H1 (cell line): ENCODE data around the gene HACD3. TPM values are rescaled to one million over a fixed set of nuclear protein-coding genes. Genes with fewer than 3 reads are reported as not detected.

ENCODE experiments used
- CTCF ChIA-PET: fragments of 300-600 bp; sonication (Branson Sonifier 250); formaldehyde crosslinking; loops from one replicate; lab custom pipeline; 2021; ENCODE audit not compliant: partially characterized antibody; lab: Charles Lee
- POLR2A ChIA-PET: fragments of 300-600 bp; sonication (Branson Sonifier 250); formaldehyde crosslinking; loops from one replicate; lab custom pipeline; 2021; ENCODE audit warnings: inconsistent platforms; ENCODE audit not compliant: partially characterized antibody; lab: Charles Lee
- DNase-seq, 2 experiments: peaks; one replicate each; pipeline versions ENCODE4 v3.0.0 to v3.0.0-alpha.2; 2010 to 2022; ENCODE audit warnings: low spot score in 2 of 2, low read depth in 1 of 2, mixed read lengths in 1 of 2
- FAIRE-seq: peaks from 2 replicates; lab custom pipeline; 2011; peaks lifted over from hg19 to GRCh38; lab: Jason Lieb, UNC
- H2AFZ ChIP-seq: 2 replicates; pipeline ENCODE4 v1.8.1; 2012; ENCODE audit warnings: low read length, inconsistent platforms
- H2AK5ac ChIP-seq: 2 replicates; pipeline ENCODE4 v1.6.1; 2013; ENCODE audit warnings: low read depth, low read length
- H2BK120ac ChIP-seq: replicated peaks from 2 replicates; pipeline ENCODE3; 2013; ENCODE audit warnings: low read depth, low read length, inconsistent platforms
- H2BK12ac ChIP-seq: 2 replicates; pipeline ENCODE4 v1.6.1; 2013; ENCODE audit warnings: low read depth, low read length
- H2BK15ac ChIP-seq: 2 replicates; pipeline ENCODE4 v1.6.1; 2013; ENCODE audit warnings: low read length
- H2BK20ac ChIP-seq: 2 replicates; pipeline ENCODE4 v1.6.1; 2013; ENCODE audit warnings: low read length
- H2BK5ac ChIP-seq: 2 replicates; pipeline ENCODE4 v1.6.1; 2013; ENCODE audit warnings: low read depth, low read length
- H3K14ac ChIP-seq: 2 replicates; pipeline ENCODE4 v1.6.1; 2013; ENCODE audit warnings: inconsistent platforms; ENCODE audit not compliant: insufficient read length
- H3K18ac ChIP-seq: 2 replicates; pipeline ENCODE4 v1.6.1; 2013; ENCODE audit warnings: low read length; ENCODE audit errors: extremely low read depth
- H3K23ac ChIP-seq: 2 replicates; pipeline ENCODE4 v1.6.1; 2013; ENCODE audit warnings: inconsistent platforms; ENCODE audit not compliant: insufficient read length
- H3K23me2 ChIP-seq: 2 replicates; pipeline ENCODE4 v1.6.1; 2013; ENCODE audit warnings: low read depth, low read length
- H3K27ac ChIP-seq: 2 replicates; pipeline ENCODE4 v1.6.1; 2011; ENCODE audit warnings: low read depth, low read length, inconsistent platforms
- H3K27me3 ChIP-seq, 4 experiments: replicated peaks in 1 of 4; 1 replicate in 1 of 4; 2 replicates in 3 of 4; pipeline versions ENCODE4 v1.6.1 to v1.8.1; 2011 to 2013; ENCODE audit warnings: low read length in 3 of 4, mild to moderate bottlenecking in 3 of 4, inconsistent platforms in 2 of 4, mixed read lengths in 2 of 4, moderate library complexity in 1 of 4; ENCODE audit not compliant: control insufficient read depth in 3 of 4, insufficient read depth in 3 of 4; ENCODE audit errors: extremely low read depth in 1 of 4
- H3K36me3 ChIP-seq, 4 experiments: 2 replicates each; pipeline versions ENCODE4 v1.6.1 to v1.8.1; 2011 to 2013; ENCODE audit warnings: mild to moderate bottlenecking in 4 of 4, low read length in 3 of 4, moderate library complexity in 2 of 4, control low read depth in 1 of 4, inconsistent platforms in 1 of 4; ENCODE audit not compliant: insufficient read depth in 4 of 4, control insufficient read depth in 2 of 4
- H3K4ac ChIP-seq: replicated peaks from 2 replicates; pipeline ENCODE3; 2013; ENCODE audit warnings: low read length, low read depth, mixed read lengths, inconsistent platforms; ENCODE audit not compliant: insufficient read length
- H3K4me1 ChIP-seq, 4 experiments: replicated peaks in 1 of 4; 1 replicate in 1 of 4; 2 replicates in 3 of 4; pipeline versions ENCODE4 v1.6.1 to v1.8.1; 2011 to 2013; ENCODE audit warnings: low read length in 3 of 4, inconsistent platforms in 2 of 4, mixed read lengths in 1 of 4; ENCODE audit not compliant: insufficient read depth in 4 of 4, control insufficient read depth in 3 of 4
- H3K4me2 ChIP-seq, 2 experiments: 2 replicates each; pipeline versions ENCODE4 v1.6.1 to v1.8.1; 2011 to 2013; ENCODE audit warnings: low read depth in 2 of 2, low read length in 2 of 2, control low read depth in 1 of 2, inconsistent platforms in 1 of 2, mild to moderate bottlenecking in 1 of 2; ENCODE audit not compliant: insufficient read depth in 1 of 2
- H3K4me3 ChIP-seq, 4 experiments: fragments of 200-600, 300-600 bp in 1 of 4; sonication (generic), shearing (Covaris generic), sonication (Bioruptor Twin) in 1 of 4; 2 replicates each; pipeline versions ENCODE4 v1.5.1 to v1.8.1; 2011 to 2016; ENCODE audit warnings: low read length in 4 of 4, low read depth in 3 of 4, control low read depth in 2 of 4, inconsistent platforms in 2 of 4, mild to moderate bottlenecking in 2 of 4, mixed read lengths in 1 of 4, moderate library complexity in 1 of 4; ENCODE audit not compliant: insufficient read depth in 2 of 4; ENCODE audit errors: extremely low read depth in 1 of 4
- H3K56ac ChIP-seq: replicated peaks from 2 replicates; pipeline ENCODE3; 2013; ENCODE audit warnings: low read depth, mild to moderate bottlenecking, mixed read lengths, low read length, inconsistent platforms; ENCODE audit not compliant: insufficient read length
- H3K79me1 ChIP-seq: 2 replicates; pipeline ENCODE4 v1.6.1; 2013; ENCODE audit warnings: low read depth, low read length, control low read depth
- H3K79me2 ChIP-seq, 2 experiments: 2 replicates each; pipeline versions ENCODE4 v1.6.1 to v1.8.1; 2012 to 2013; ENCODE audit warnings: low read length in 2 of 2, mild to moderate bottlenecking in 2 of 2, inconsistent platforms in 1 of 2; ENCODE audit not compliant: insufficient read depth in 2 of 2, control insufficient read depth in 1 of 2
- H3K9ac ChIP-seq, 4 experiments: replicated peaks in 1 of 4; 1 replicate in 1 of 4; 2 replicates in 3 of 4; pipeline versions ENCODE4 v1.6.1 to v1.8.1; 2011 to 2013; ENCODE audit warnings: low read depth in 3 of 4, low read length in 3 of 4, control low read depth in 2 of 4, mild to moderate bottlenecking in 2 of 4, moderate library complexity in 2 of 4, inconsistent platforms in 1 of 4; ENCODE audit errors: extremely low read depth in 1 of 4
- H3K9me3 ChIP-seq, 2 experiments: 2 replicates each; pipeline versions ENCODE4 v1.6.1 to v1.8.1; 2012 to 2013; ENCODE audit warnings: mild to moderate bottlenecking in 2 of 2, moderate library complexity in 2 of 2, control low read depth in 1 of 2, inconsistent platforms in 1 of 2, low read depth in 1 of 2, low read length in 1 of 2, mixed read lengths in 1 of 2; ENCODE audit not compliant: insufficient read depth in 2 of 2
- H4K20me1 ChIP-seq, 2 experiments: replicated peaks in 1 of 2; 2 replicates each; pipeline versions ENCODE3 to v1.8.1; 2011 to 2013; ENCODE audit warnings: inconsistent platforms in 2 of 2, low read length in 2 of 2, mild to moderate bottlenecking in 1 of 2; ENCODE audit not compliant: insufficient read depth in 2 of 2, control insufficient read depth in 1 of 2
- H4K5ac ChIP-seq: 2 replicates; pipeline ENCODE4 v1.6.1; 2013; ENCODE audit warnings: low read length, low read depth, mixed read lengths, inconsistent platforms; ENCODE audit not compliant: insufficient read length
- H4K8ac ChIP-seq: 2 replicates; pipeline ENCODE4 v1.8.0; 2013; ENCODE audit warnings: mild to moderate bottlenecking, moderate library complexity, low read length, inconsistent platforms; ENCODE audit not compliant: insufficient read depth; ENCODE audit errors: extremely low read depth
- H4K91ac ChIP-seq: replicated peaks from 2 replicates; pipeline ENCODE3; 2013; ENCODE audit warnings: low read length, mixed read lengths, inconsistent platforms; ENCODE audit not compliant: insufficient read length
- CHD1 ChIP-seq: IDR thresholded peaks from 2 replicates; pipeline ENCODE4 v1.6.1; 2012; ENCODE audit warnings: low read depth, low read length, improper control_type of control experiment
- FOSL1 ChIP-seq: IDR thresholded peaks from 2 replicates; pipeline ENCODE4 v1.6.1; 2011; ENCODE audit warnings: mild to moderate bottlenecking, low read depth, low read length, moderate library complexity; ENCODE audit not compliant: insufficient read depth
- GABPA ChIP-seq: IDR thresholded peaks from 2 replicates; pipeline ENCODE4 v1.6.1; 2011; ENCODE audit warnings: mild to moderate bottlenecking, low read length, moderate library complexity, borderline replicate concordance; ENCODE audit not compliant: insufficient read depth
- POLR2AphosphoS5 ChIP-seq: IDR thresholded peaks from 2 replicates; pipeline ENCODE4 v1.6.1; 2011; ENCODE audit warnings: low read depth, low read length
- YY1 ChIP-seq: IDR thresholded peaks from 2 replicates; pipeline ENCODE4 v1.6.1; 2011; ENCODE audit warnings: low read depth, mild to moderate bottlenecking, low read length
- WGBS, 2 experiments: shearing (Covaris generic) in 1 of 2; methylation state at CpG; one replicate each; pipeline versions ENCODE4 v1.1.6 to v1.1.7; 2013 to 2015; ENCODE audit warnings: low lambda C conversion rate in 2 of 2, mixed read lengths in 2 of 2, inconsistent platforms in 1 of 2, low coverage in 1 of 2, missing lambda C conversion rate in 1 of 2; ENCODE audit not compliant: insufficient replicate concordance in 2 of 2, insufficient coverage in 1 of 2, insufficient read length in 1 of 2; ENCODE audit errors: extremely low coverage in 1 of 2, missing lambda C conversion rate in 1 of 2; 5-methylcytosine and 5-hydroxymethylcytosine counted together
- polyA plus RNA-seq, 7 experiments: library from polyadenylated mRNA; depleted of rRNA in 3 of 7; stranded (reverse) in 5 of 7; unstranded in 2 of 7; fragments of >200 nt in 5 of 7; fragments of 200-250 nt in 2 of 7; gene quantifications; 1 replicate in 5 of 7; 2 replicates in 1 of 7; 4 replicates in 1 of 7; pipeline versions ENCODE4 v1.2.1 to v1.2.3, GENCODE V29; 2011 to 2013; ENCODE audit warnings: missing spikeins in 2 of 7, mixed read lengths in 2 of 7
- total RNA-seq: library from RNA; stranded (reverse); fragmentation: NEBNext Ultra II Directional; extraction: Animal tissue kit (Norgen Biotek cat#: 25700); gene quantifications from 2 replicates; pipeline ENCODE4 v1.2.1, GENCODE V29; 2021

The HACD3 gene
- total and polyA plus RNA-seq, 2 of the 8 experiments (the other 6 are each of a cell fraction or from before 2014, with no cell fraction given) = 78.8 to 120 TPM

GRCh38 chr15:65561934-65562333 is 31.7 kb downstream of the HACD3 start:
- Histone ChIP-seq H3K79me2 (no peaks in the 10 kb centered on the region; a peak in 1 of 4 replicates), H2BK120ac (no peak overlapping the region), H3K23ac (no peak overlapping the region), H3K14ac (no peak overlapping the region), H3K9me3 (peaks cover 4 to 5% of the 10 kb centered on the region in 2 experiments; a peak in 2 of 4 replicates), H3K4ac (no peak overlapping the region), H4K5ac (no peak overlapping the region), H4K91ac (no peak overlapping the region), H3K79me1 (peaks cover 3% of the 10 kb centered on the region; the same call in 1 of the 2 replicates), H2AK5ac (no peak overlapping the region), H4K20me1 (peaks cover 0 to 2% of the 10 kb centered on the region in 2 experiments), H3K36me3 (peaks cover 22 to 78% (median 52%) of the 10 kb centered on the region in 4 experiments), H2BK15ac (no peak overlapping the region), H3K18ac (no peak overlapping the region), H3K4me3 (no peak overlapping the region), H3K9ac (no peak overlapping the region), H2AFZ (no peak overlapping the region), H2BK12ac (no peak overlapping the region), H3K4me1 (no peaks in the 10 kb centered on the region), H3K27ac (no peak overlapping the region), H3K4me2 (no peak overlapping the region), H2BK5ac (no peak overlapping the region), H3K27me3 (no peaks in the 10 kb centered on the region), H3K56ac (no peak overlapping the region), H3K23me2 (no peaks in the 10 kb centered on the region), H2BK20ac (no peak overlapping the region), H4K8ac (no peak overlapping the region)
- no peak for FAIRE-seq
- no peak for DNase-seq
- TF ChIP-seq GABPA (no peak), FOSL1 (no peak), CHD1 (no peak), YY1 (no peak), POLR2AphosphoS5 (no peak)
- 97 to 100% methylated on average over 1 to 6 of the region's 6 CpGs for WGBS, 2 experiments
- POLR2A ChIA-PET = interaction anchor here (0.6 to 1.9 kb wide), 2 partner anchors 17 to 245 kb away, joined by 3 to 4 read pairs; no protein-coding TSS in a partner anchor
- CTCF ChIA-PET = no interaction called here
